ENCODE measurements around the gene OPN1SW.

OPN1SW gene

GRCh38 chr7:128757203-128757602, 18.4 kb downstream of the OPN1SW start:
- no peak for DNase-seq

GRCh38 chr7:128755819-128756476, 19.6 kb downstream of the OPN1SW start:
- DNase-seq = no peak

- no peak for DNase-seq
Measured at GRCh38 chr7:128755075-128755818, 20.3 kb downstream of the OPN1SW start.

GRCh38 chr7:128752251-128752650, 23.3 kb downstream of the OPN1SW start:
- DNase-seq = no peak

GRCh38 chr7:128747327-128748079, 28.1 kb downstream of the OPN1SW start:
- DNase-seq = no peak

GRCh38 chr7:128745706-128746105, 29.9 kb downstream of the OPN1SW start:
- DNase-seq = no peak

GRCh38 chr7:128744366-128744905, 31.2 kb downstream of the OPN1SW start:
- DNase-seq = no peak

GRCh38 chr7:128743112-128743772, 32.4 kb downstream of the OPN1SW start:
- DNase-seq = no peak

GRCh38 chr7:128742206-128742605, 33.4 kb downstream of the OPN1SW start:
- DNase-seq = no peak

GRCh38 chr7:128741491-128741890, 34.1 kb downstream of the OPN1SW start:
- no peak for DNase-seq

GRCh38 chr7:128740996-128741395, 34.6 kb downstream of the OPN1SW start:
- no peak for DNase-seq

- DNase-seq = no peak
Measured at GRCh38 chr7:128739990-128740682, 35.5 kb downstream of the OPN1SW start.

- DNase-seq = peak; percentile 94
Measured at GRCh38 chr7:128739048-128739962, 36.3 kb downstream of the OPN1SW start, which contains the start of gene CALU. Gene CALU, plus strand, starts transcription at chr7:128739359. Its CDS starts 9,225 bp downstream, at chr7:128748584.

GRCh38 chr7:128738570-128739047, 37.0 kb downstream of the OPN1SW start:
- no peak for DNase-seq

GRCh38 chr7:128737867-128738385, 37.7 kb downstream of the OPN1SW start:
- no peak for DNase-seq

- DNase-seq = no peak
Measured at GRCh38 chr7:128737441-128737840, 38.2 kb downstream of the OPN1SW start.

GRCh38 chr7:128735436-128735835, 40.2 kb downstream of the OPN1SW start:
- DNase-seq = no peak

GRCh38 chr7:128734890-128735289, 40.7 kb downstream of the OPN1SW start:
- DNase-seq = no peak

GRCh38 chr7:128733278-128733645, 42.3 kb downstream of the OPN1SW start:
- no peak for DNase-seq

GRCh38 chr7:128732521-128733277, 42.9 kb downstream of the OPN1SW start:
- DNase-seq = no peak

All from stimulated activated naive CD4-positive, alpha-beta T cell treated with Interleukin-2 at 50 U/mL for 16 hours (primary cell).